ENCODE data around the gene DENND11.

DNA sequence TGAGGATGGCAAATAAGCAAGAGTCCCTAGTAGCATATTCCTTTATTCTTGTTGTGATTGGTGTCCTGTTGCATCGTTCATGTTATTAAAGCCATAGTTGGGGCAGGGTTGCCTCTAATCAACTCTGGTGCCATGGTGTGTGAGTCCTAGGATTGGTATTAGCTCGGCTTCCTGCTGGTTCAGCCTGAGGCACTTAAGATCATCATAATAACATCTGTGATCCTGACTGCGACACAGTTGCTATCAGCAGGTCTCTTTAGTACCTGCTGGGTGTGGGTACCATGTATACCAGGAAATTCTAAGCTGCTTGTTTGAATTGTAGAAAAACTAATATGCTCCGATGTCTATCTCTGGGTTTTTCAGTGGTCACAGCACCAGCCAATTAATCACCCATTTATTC, 7.8 kb upstream of the DENND11 start:
- TF ChIP-seq, protein P1, sequence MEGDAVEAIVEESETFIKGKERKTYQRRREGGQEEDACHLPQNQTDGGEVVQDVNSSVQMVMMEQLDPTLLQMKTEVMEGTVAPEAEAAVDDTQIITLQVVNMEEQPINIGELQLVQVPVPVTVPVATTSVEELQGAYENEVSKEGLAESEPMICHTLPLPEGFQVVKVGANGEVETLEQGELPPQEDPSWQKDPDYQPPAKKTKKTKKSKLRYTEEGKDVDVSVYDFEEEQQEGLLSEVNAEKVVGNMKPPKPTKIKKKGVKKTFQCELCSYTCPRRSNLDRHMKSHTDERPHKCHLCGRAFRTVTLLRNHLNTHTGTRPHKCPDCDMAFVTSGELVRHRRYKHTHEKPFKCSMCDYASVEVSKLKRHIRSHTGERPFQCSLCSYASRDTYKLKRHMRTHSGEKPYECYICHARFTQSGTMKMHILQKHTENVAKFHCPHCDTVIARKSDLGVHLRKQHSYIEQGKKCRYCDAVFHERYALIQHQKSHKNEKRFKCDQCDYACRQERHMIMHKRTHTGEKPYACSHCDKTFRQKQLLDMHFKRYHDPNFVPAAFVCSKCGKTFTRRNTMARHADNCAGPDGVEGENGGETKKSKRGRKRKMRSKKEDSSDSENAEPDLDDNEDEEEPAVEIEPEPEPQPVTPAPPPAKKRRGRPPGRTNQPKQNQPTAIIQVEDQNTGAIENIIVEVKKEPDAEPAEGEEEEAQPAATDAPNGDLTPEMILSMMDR (IDR thresholded peaks at IDR 0.05) = no peak
- no peak for TF ChIP-seq ZFX (IDR thresholded peaks at IDR 0.05; ENCODE audit: borderline replicate concordance)
